H1 (cell line): ENCODE data around the gene BTBD18. TPM values are rescaled to one million over a fixed set of nuclear protein-coding genes. Genes with fewer than 3 reads are reported as not detected.

Experiments used
- CTCF ChIA-PET: fragments of 300-600 bp; sonication (Branson Sonifier 250); formaldehyde crosslinking; loops from one replicate; lab custom pipeline; 2021; ENCODE audit not compliant: partially characterized antibody; lab: Charles Lee
- POLR2A ChIA-PET: fragments of 300-600 bp; sonication (Branson Sonifier 250); formaldehyde crosslinking; loops from one replicate; lab custom pipeline; 2021; ENCODE audit warnings: inconsistent platforms; ENCODE audit not compliant: partially characterized antibody; lab: Charles Lee
- DNase-seq, 2 experiments: peaks; one replicate each; pipeline versions ENCODE4 v3.0.0 to v3.0.0-alpha.2; 2010 to 2022; ENCODE audit warnings: low spot score in 2 of 2, low read depth in 1 of 2, mixed read lengths in 1 of 2
- FAIRE-seq: peaks from 2 replicates; lab custom pipeline; 2011; peaks lifted over from hg19 to GRCh38; lab: Jason Lieb, UNC
- H2AFZ ChIP-seq: 2 replicates; pipeline ENCODE4 v1.8.1; 2012; ENCODE audit warnings: low read length, inconsistent platforms
- H2AK5ac ChIP-seq: 2 replicates; pipeline ENCODE4 v1.6.1; 2013; ENCODE audit warnings: low read depth, low read length
- H2BK120ac ChIP-seq: replicated peaks from 2 replicates; pipeline ENCODE3; 2013; ENCODE audit warnings: low read depth, low read length, inconsistent platforms
- H2BK12ac ChIP-seq: 2 replicates; pipeline ENCODE4 v1.6.1; 2013; ENCODE audit warnings: low read depth, low read length
- H2BK15ac ChIP-seq: 2 replicates; pipeline ENCODE4 v1.6.1; 2013; ENCODE audit warnings: low read length
- H2BK20ac ChIP-seq: 2 replicates; pipeline ENCODE4 v1.6.1; 2013; ENCODE audit warnings: low read length
- H2BK5ac ChIP-seq: 2 replicates; pipeline ENCODE4 v1.6.1; 2013; ENCODE audit warnings: low read depth, low read length
- H3K14ac ChIP-seq: 2 replicates; pipeline ENCODE4 v1.6.1; 2013; ENCODE audit warnings: inconsistent platforms; ENCODE audit not compliant: insufficient read length
- H3K18ac ChIP-seq: 2 replicates; pipeline ENCODE4 v1.6.1; 2013; ENCODE audit warnings: low read length; ENCODE audit errors: extremely low read depth
- H3K23ac ChIP-seq: 2 replicates; pipeline ENCODE4 v1.6.1; 2013; ENCODE audit warnings: inconsistent platforms; ENCODE audit not compliant: insufficient read length
- H3K23me2 ChIP-seq: 2 replicates; pipeline ENCODE4 v1.6.1; 2013; ENCODE audit warnings: low read depth, low read length
- H3K27ac ChIP-seq: 2 replicates; pipeline ENCODE4 v1.6.1; 2011; ENCODE audit warnings: low read depth, low read length, inconsistent platforms
- H3K27me3 ChIP-seq, 4 experiments: replicated peaks in 1 of 4; 1 replicate in 1 of 4; 2 replicates in 3 of 4; pipeline versions ENCODE4 v1.6.1 to v1.8.1; 2011 to 2013; ENCODE audit warnings: low read length in 3 of 4, mild to moderate bottlenecking in 3 of 4, inconsistent platforms in 2 of 4, mixed read lengths in 2 of 4, moderate library complexity in 1 of 4; ENCODE audit not compliant: control insufficient read depth in 3 of 4, insufficient read depth in 3 of 4; ENCODE audit errors: extremely low read depth in 1 of 4
- H3K36me3 ChIP-seq, 4 experiments: 2 replicates each; pipeline versions ENCODE4 v1.6.1 to v1.8.1; 2011 to 2013; ENCODE audit warnings: mild to moderate bottlenecking in 4 of 4, low read length in 3 of 4, moderate library complexity in 2 of 4, control low read depth in 1 of 4, inconsistent platforms in 1 of 4; ENCODE audit not compliant: insufficient read depth in 4 of 4, control insufficient read depth in 2 of 4
- H3K4ac ChIP-seq: replicated peaks from 2 replicates; pipeline ENCODE3; 2013; ENCODE audit warnings: low read length, low read depth, mixed read lengths, inconsistent platforms; ENCODE audit not compliant: insufficient read length
- H3K4me1 ChIP-seq, 4 experiments: replicated peaks in 1 of 4; 1 replicate in 1 of 4; 2 replicates in 3 of 4; pipeline versions ENCODE4 v1.6.1 to v1.8.1; 2011 to 2013; ENCODE audit warnings: low read length in 3 of 4, inconsistent platforms in 2 of 4, mixed read lengths in 1 of 4; ENCODE audit not compliant: insufficient read depth in 4 of 4, control insufficient read depth in 3 of 4
- H3K4me2 ChIP-seq, 2 experiments: 2 replicates each; pipeline versions ENCODE4 v1.6.1 to v1.8.1; 2011 to 2013; ENCODE audit warnings: low read depth in 2 of 2, low read length in 2 of 2, control low read depth in 1 of 2, inconsistent platforms in 1 of 2, mild to moderate bottlenecking in 1 of 2; ENCODE audit not compliant: insufficient read depth in 1 of 2
- H3K4me3 ChIP-seq, 4 experiments: fragments of 200-600, 300-600 bp in 1 of 4; sonication (generic), shearing (Covaris generic), sonication (Bioruptor Twin) in 1 of 4; 2 replicates each; pipeline versions ENCODE4 v1.5.1 to v1.8.1; 2011 to 2016; ENCODE audit warnings: low read length in 4 of 4, low read depth in 3 of 4, control low read depth in 2 of 4, inconsistent platforms in 2 of 4, mild to moderate bottlenecking in 2 of 4, mixed read lengths in 1 of 4, moderate library complexity in 1 of 4; ENCODE audit not compliant: insufficient read depth in 2 of 4; ENCODE audit errors: extremely low read depth in 1 of 4
- H3K56ac ChIP-seq: replicated peaks from 2 replicates; pipeline ENCODE3; 2013; ENCODE audit warnings: low read depth, mild to moderate bottlenecking, mixed read lengths, low read length, inconsistent platforms; ENCODE audit not compliant: insufficient read length
- H3K79me1 ChIP-seq: 2 replicates; pipeline ENCODE4 v1.6.1; 2013; ENCODE audit warnings: low read depth, low read length, control low read depth
- H3K79me2 ChIP-seq, 2 experiments: 2 replicates each; pipeline versions ENCODE4 v1.6.1 to v1.8.1; 2012 to 2013; ENCODE audit warnings: low read length in 2 of 2, mild to moderate bottlenecking in 2 of 2, inconsistent platforms in 1 of 2; ENCODE audit not compliant: insufficient read depth in 2 of 2, control insufficient read depth in 1 of 2
- H3K9ac ChIP-seq, 4 experiments: replicated peaks in 1 of 4; 1 replicate in 1 of 4; 2 replicates in 3 of 4; pipeline versions ENCODE4 v1.6.1 to v1.8.1; 2011 to 2013; ENCODE audit warnings: low read depth in 3 of 4, low read length in 3 of 4, control low read depth in 2 of 4, mild to moderate bottlenecking in 2 of 4, moderate library complexity in 2 of 4, inconsistent platforms in 1 of 4; ENCODE audit errors: extremely low read depth in 1 of 4
- H3K9me3 ChIP-seq, 2 experiments: 2 replicates each; pipeline versions ENCODE4 v1.6.1 to v1.8.1; 2012 to 2013; ENCODE audit warnings: mild to moderate bottlenecking in 2 of 2, moderate library complexity in 2 of 2, control low read depth in 1 of 2, inconsistent platforms in 1 of 2, low read depth in 1 of 2, low read length in 1 of 2, mixed read lengths in 1 of 2; ENCODE audit not compliant: insufficient read depth in 2 of 2
- H4K20me1 ChIP-seq, 2 experiments: replicated peaks in 1 of 2; 2 replicates each; pipeline versions ENCODE3 to v1.8.1; 2011 to 2013; ENCODE audit warnings: inconsistent platforms in 2 of 2, low read length in 2 of 2, mild to moderate bottlenecking in 1 of 2; ENCODE audit not compliant: insufficient read depth in 2 of 2, control insufficient read depth in 1 of 2
- H4K5ac ChIP-seq: 2 replicates; pipeline ENCODE4 v1.6.1; 2013; ENCODE audit warnings: low read length, low read depth, mixed read lengths, inconsistent platforms; ENCODE audit not compliant: insufficient read length
- H4K8ac ChIP-seq: 2 replicates; pipeline ENCODE4 v1.8.0; 2013; ENCODE audit warnings: mild to moderate bottlenecking, moderate library complexity, low read length, inconsistent platforms; ENCODE audit not compliant: insufficient read depth; ENCODE audit errors: extremely low read depth
- H4K91ac ChIP-seq: replicated peaks from 2 replicates; pipeline ENCODE3; 2013; ENCODE audit warnings: low read length, mixed read lengths, inconsistent platforms; ENCODE audit not compliant: insufficient read length
- BACH1 ChIP-seq: IDR thresholded peaks from 2 replicates; pipeline ENCODE4 v1.6.1; 2012; ENCODE audit warnings: low read length, improper control_type of control experiment
- JUN ChIP-seq: IDR thresholded peaks from 2 replicates; pipeline ENCODE4 v1.6.1; 2011; ENCODE audit warnings: low read depth, mild to moderate bottlenecking, improper control_type of control experiment, low read length
- MAFK ChIP-seq: IDR thresholded peaks from 2 replicates; pipeline ENCODE4 v1.6.1; 2012; ENCODE audit warnings: low read depth, mild to moderate bottlenecking, improper control_type of control experiment, low read length
- RAD21 ChIP-seq, 2 experiments: IDR thresholded peaks in 1 of 2; conservative IDR thresholded peaks in 1 of 2; 2 replicates each; pipeline ENCODE4 v1.6.1; 2011; ENCODE audit warnings: low read depth in 2 of 2, low read length in 2 of 2, improper control_type of control experiment in 1 of 2, inconsistent platforms in 1 of 2, mild to moderate bottlenecking in 1 of 2, moderate library complexity in 1 of 2
- SIX5 ChIP-seq: IDR thresholded peaks from 2 replicates; pipeline ENCODE4 v1.6.1; 2011; ENCODE audit warnings: mild to moderate bottlenecking, low read depth, low read length
- SP4 ChIP-seq: IDR thresholded peaks from 2 replicates; pipeline ENCODE4 v1.6.1; 2012; ENCODE audit warnings: low read length, inconsistent platforms
- SRF ChIP-seq: IDR thresholded peaks from 2 replicates; pipeline ENCODE4 v1.6.1; 2011; ENCODE audit warnings: mild to moderate bottlenecking, low read depth, low read length, moderate library complexity
- WGBS, 2 experiments: shearing (Covaris generic) in 1 of 2; methylation state at CpG; one replicate each; pipeline versions ENCODE4 v1.1.6 to v1.1.7; 2013 to 2015; ENCODE audit warnings: low lambda C conversion rate in 2 of 2, mixed read lengths in 2 of 2, inconsistent platforms in 1 of 2, low coverage in 1 of 2, missing lambda C conversion rate in 1 of 2; ENCODE audit not compliant: insufficient replicate concordance in 2 of 2, insufficient coverage in 1 of 2, insufficient read length in 1 of 2; ENCODE audit errors: extremely low coverage in 1 of 2, missing lambda C conversion rate in 1 of 2; 5-methylcytosine and 5-hydroxymethylcytosine counted together
- polyA plus RNA-seq, 7 experiments: library from polyadenylated mRNA; depleted of rRNA in 3 of 7; stranded (reverse) in 5 of 7; unstranded in 2 of 7; fragments of >200 nt in 5 of 7; fragments of 200-250 nt in 2 of 7; gene quantifications; 1 replicate in 5 of 7; 2 replicates in 1 of 7; 4 replicates in 1 of 7; pipeline versions ENCODE4 v1.2.1 to v1.2.3, GENCODE V29; 2011 to 2013; ENCODE audit warnings: missing spikeins in 2 of 7, mixed read lengths in 2 of 7
- total RNA-seq: library from RNA; stranded (reverse); fragmentation: NEBNext Ultra II Directional; extraction: Animal tissue kit (Norgen Biotek cat#: 25700); gene quantifications from 2 replicates; pipeline ENCODE4 v1.2.1, GENCODE V29; 2021
- TF ChIP-seq, protein P1 (sequence below): IDR thresholded peaks from 2 replicates; pipeline ENCODE4 v1.6.1; 2012; ENCODE audit warnings: low read length, inconsistent platforms

BTBD18 gene
- total and polyA plus RNA-seq, 2 of the 8 experiments (the other 6 are each of a cell fraction or from before 2014, with no cell fraction given), result 0.03 TPM; not detected in 1

DNA sequence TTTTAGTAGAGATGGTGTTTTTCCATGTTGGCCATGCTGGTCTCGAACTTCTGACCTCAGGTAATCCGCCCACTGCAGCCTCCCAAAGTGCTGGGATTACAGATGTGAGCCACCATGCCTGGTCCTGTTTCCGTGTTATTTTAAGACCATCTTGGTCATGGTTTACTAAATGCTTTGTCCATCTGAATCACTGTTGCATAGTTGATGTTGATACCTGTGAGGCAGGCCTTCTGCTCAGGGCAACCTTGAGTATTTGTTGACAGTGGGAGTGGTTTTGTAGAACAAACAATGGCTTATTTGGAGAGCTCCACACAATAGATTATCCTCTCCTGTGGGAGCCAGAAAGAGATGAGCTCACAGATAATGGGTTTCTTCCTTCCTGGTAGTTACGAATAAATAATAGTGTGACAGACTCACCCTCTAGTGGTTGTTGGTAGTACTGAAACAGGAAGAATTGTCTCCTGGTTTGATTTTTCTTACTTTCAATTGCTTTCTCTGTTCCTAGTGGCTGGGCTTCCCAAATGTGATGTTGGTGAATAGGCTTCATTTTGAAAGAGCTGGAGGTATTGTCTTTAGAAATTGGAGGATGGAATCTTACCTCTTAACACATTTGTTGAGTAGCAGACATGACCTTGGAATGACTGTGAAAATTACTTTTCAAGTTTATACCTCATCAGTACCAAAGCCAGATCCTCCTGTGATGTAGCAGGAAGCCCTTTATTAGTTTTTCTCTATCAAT, 49.0 kb upstream of the BTBD18 start:
- Histone ChIP-seq H3K27ac (no peak overlapping the region), H3K79me2 (peaks cover 0 to 41% of the 10 kb centered on the region in 2 experiments; a peak in 3 of 4 replicates)
- no peak for TF ChIP-seq SRF
- peak; percentile 63; the same call in 1 of the 2 replicates for TF ChIP-seq JUN
- TF ChIP-seq MAFK, result 0 out of 2 replicates have a peak, but pooled peaks have one; percentile 3
- TF ChIP-seq BACH1, result 0 out of 2 replicates have a peak, but pooled peaks have one; percentile 23
- peak; percentile 95 to 97 for TF ChIP-seq RAD21 (IDR thresholded peaks at IDR 0.05 in 1 of 2, conservative IDR thresholded peaks at IDR 0.05 in 1 of 2; ENCODE audit: low read depth in 2 of 2, low read length in 2 of 2)
- TF ChIP-seq, protein P1, sequence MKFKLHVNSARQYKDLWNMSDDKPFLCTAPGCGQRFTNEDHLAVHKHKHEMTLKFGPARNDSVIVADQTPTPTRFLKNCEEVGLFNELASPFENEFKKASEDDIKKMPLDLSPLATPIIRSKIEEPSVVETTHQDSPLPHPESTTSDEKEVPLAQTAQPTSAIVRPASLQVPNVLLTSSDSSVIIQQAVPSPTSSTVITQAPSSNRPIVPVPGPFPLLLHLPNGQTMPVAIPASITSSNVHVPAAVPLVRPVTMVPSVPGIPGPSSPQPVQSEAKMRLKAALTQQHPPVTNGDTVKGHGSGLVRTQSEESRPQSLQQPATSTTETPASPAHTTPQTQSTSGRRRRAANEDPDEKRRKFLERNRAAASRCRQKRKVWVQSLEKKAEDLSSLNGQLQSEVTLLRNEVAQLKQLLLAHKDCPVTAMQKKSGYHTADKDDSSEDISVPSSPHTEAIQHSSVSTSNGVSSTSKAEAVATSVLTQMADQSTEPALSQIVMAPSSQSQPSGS, result peak; percentile 83; the same call in 1 of the 2 replicates
- TF ChIP-seq SIX5, result no peak
- TF ChIP-seq SP4, result no peak

More for the DNA sequence above, 49.0 kb upstream of the BTBD18 start:
- Histone ChIP-seq H3K23ac (no peak overlapping the region), H3K27me3 (no peaks in the 10 kb centered on the region), H2AK5ac (no peak overlapping the region), H2BK20ac (no peak overlapping the region), H4K91ac (no peak overlapping the region), H3K4ac (no peak overlapping the region), H3K36me3 (peaks cover 33 to 59% (median 53%) of the 10 kb centered on the region in 4 experiments), H2BK5ac (no peak overlapping the region), H3K9me3 (no peaks in the 10 kb centered on the region), H4K5ac (no peak overlapping the region), H3K18ac (no peak overlapping the region), H2AFZ (no peak overlapping the region), H3K4me3 (no peak overlapping the region), H2BK120ac (no peak overlapping the region), H4K8ac (no peak overlapping the region), H2BK12ac (no peak overlapping the region), H2BK15ac (no peak overlapping the region), H4K20me1 (peaks cover 2 to 7% of the 10 kb centered on the region in 2 experiments), H3K79me1 (peaks cover 4% of the 10 kb centered on the region; the same call in 1 of the 2 replicates), H3K4me1 (peaks cover 0 to 2% (median 0%) of the 10 kb centered on the region in 4 experiments; a peak in 2 of 7 replicates), H3K4me2 (no peak overlapping the region), H3K23me2 (no peaks in the 10 kb centered on the region), H3K14ac (no peak overlapping the region), H3K9ac (no peak overlapping the region), H3K56ac (no peak overlapping the region)
- DNase-seq, result no peak
- peak; percentile 87 for FAIRE-seq
- ChIA-PET POLR2A (interaction anchor here (0.7 to 6.5 kb wide), 11 partner anchors 9 to 161 kb away, joined by 3 to 48 read pairs (median 6); partner anchors contain the start of genes BTBD18, CTNND1 and SELENOH), CTCF (interaction anchor here (0.7 to 7.0 kb wide), 40 partner anchors 9 to 712 kb away, joined by 3 to 182 read pairs (median 6); partner anchors contain the start of genes BTBD18, CTNND1 and SELENOH)
- WGBS, 2 experiments, result 68% methylated on average over 4 of the region's 4 CpGs; no CpG with 5 or more reads in 1 of the 2 experiments
